HFFc6 (cell line): Measurements from ENCODE around the gene SLC17A8. TPM values are rescaled to one million over a fixed set of nuclear protein-coding genes. Genes with fewer than 3 reads are reported as not detected.
"Not testable (repeated sequence)": the region's sequence is repeated elsewhere in the genome, so short reads cannot be mapped to it uniquely, and the experiment has no call there.

Experiments
- DNase-seq: peaks from one replicate; pipeline ENCODE4 v3.0.0-alpha.2; 2018
- H3K27ac Mint-ChIP-seq: 2 replicates; pipeline ENCODE4 v1.8.0; 2020; ENCODE audit warnings: mild to moderate bottlenecking, mixed read lengths
- H3K27me3 Mint-ChIP-seq: 2 replicates; pipeline ENCODE4 v1.8.0; 2021; ENCODE audit warnings: mild to moderate bottlenecking, moderate library complexity, mixed read lengths; ENCODE audit not compliant: insufficient read depth
- H3K36me3 Mint-ChIP-seq: 2 replicates; pipeline ENCODE4 v1.8.0; 2021; ENCODE audit warnings: low read depth, mixed read lengths
- H3K4me1 Mint-ChIP-seq: 2 replicates; pipeline ENCODE4 v1.8.0; 2020; ENCODE audit warnings: low read depth, mixed read lengths
- H3K4me3 Mint-ChIP-seq: 2 replicates; pipeline ENCODE4 v1.8.0; 2020; ENCODE audit warnings: mild to moderate bottlenecking, moderate library complexity, mixed read lengths
- H3K9me3 Mint-ChIP-seq: 2 replicates; pipeline ENCODE4 v1.8.0; 2020; ENCODE audit warnings: mild to moderate bottlenecking, mixed read lengths
- total RNA-seq, 6 experiments: library from RNA; stranded (reverse); fragmentation: NEBNext Ultra II Directional; extraction: Animal tissue kit (Norgen Biotek cat#: 25700); gene quantifications; 2 replicates in 1 of 6; 3 replicates in 5 of 6; pipeline ENCODE4 v1.2.3, GENCODE V29; 2021
- TF ChIP-seq, protein P1 (sequence below): fragments of 200-600 bp; sonication (generic); IDR thresholded peaks from 2 replicates; pipeline ENCODE4 v1.5.0; 2021; ENCODE audit warnings: antibody characterized with exemption, mild to moderate bottlenecking

The SLC17A8 gene
- total RNA-seq, 6 experiments from 2014 or later: not detected

GRCh38 chr12:100427078-100427477, 70.2 kb downstream of the SLC17A8 start:
- H3K9me3 Mint-ChIP-seq: no peaks in the 10 kb centered on the region; the same call in 1 of the 2 replicates

GRCh38 chr12:100430251-100430650, 73.4 kb downstream of the SLC17A8 start:
- H3K4me3 Mint-ChIP-seq, DNase-seq, H3K36me3 Mint-ChIP-seq, H3K4me1 Mint-ChIP-seq, H3K27me3 Mint-ChIP-seq, H3K27ac Mint-ChIP-seq, H3K9me3 Mint-ChIP-seq: not testable (repeated sequence)

More at GRCh38 chr12:100427078-100427477, 70.2 kb downstream of the SLC17A8 start:
- Mint-ChIP-seq H3K27ac (no peak overlapping the region), H3K27me3 (peaks cover 2% of the 10 kb centered on the region), H3K4me1 (peaks cover 6% of the 10 kb centered on the region; the same call in 1 of the 2 replicates), H3K4me3 (no peak overlapping the region), H3K36me3 (no peaks in the 10 kb centered on the region)
- TF ChIP-seq, protein P1, sequence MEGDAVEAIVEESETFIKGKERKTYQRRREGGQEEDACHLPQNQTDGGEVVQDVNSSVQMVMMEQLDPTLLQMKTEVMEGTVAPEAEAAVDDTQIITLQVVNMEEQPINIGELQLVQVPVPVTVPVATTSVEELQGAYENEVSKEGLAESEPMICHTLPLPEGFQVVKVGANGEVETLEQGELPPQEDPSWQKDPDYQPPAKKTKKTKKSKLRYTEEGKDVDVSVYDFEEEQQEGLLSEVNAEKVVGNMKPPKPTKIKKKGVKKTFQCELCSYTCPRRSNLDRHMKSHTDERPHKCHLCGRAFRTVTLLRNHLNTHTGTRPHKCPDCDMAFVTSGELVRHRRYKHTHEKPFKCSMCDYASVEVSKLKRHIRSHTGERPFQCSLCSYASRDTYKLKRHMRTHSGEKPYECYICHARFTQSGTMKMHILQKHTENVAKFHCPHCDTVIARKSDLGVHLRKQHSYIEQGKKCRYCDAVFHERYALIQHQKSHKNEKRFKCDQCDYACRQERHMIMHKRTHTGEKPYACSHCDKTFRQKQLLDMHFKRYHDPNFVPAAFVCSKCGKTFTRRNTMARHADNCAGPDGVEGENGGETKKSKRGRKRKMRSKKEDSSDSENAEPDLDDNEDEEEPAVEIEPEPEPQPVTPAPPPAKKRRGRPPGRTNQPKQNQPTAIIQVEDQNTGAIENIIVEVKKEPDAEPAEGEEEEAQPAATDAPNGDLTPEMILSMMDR: no peak
- DNase-seq: peak; percentile 38

GRCh38 chr12:100433701-100434100, 76.8 kb downstream of the SLC17A8 start:
- H3K36me3 Mint-ChIP-seq: no peaks in the 10 kb centered on the region
- H3K9me3 Mint-ChIP-seq: peaks cover 10% of the 10 kb centered on the region
- no peak overlapping the region for H3K27ac Mint-ChIP-seq
- H3K4me1 Mint-ChIP-seq: no peaks in the 10 kb centered on the region
- peaks cover 2% of the 10 kb centered on the region; the same call in 1 of the 2 replicates for H3K27me3 Mint-ChIP-seq
- TF ChIP-seq, protein P1: no peak
- H3K4me3 Mint-ChIP-seq: no peak overlapping the region
- no peak for DNase-seq

DNA sequence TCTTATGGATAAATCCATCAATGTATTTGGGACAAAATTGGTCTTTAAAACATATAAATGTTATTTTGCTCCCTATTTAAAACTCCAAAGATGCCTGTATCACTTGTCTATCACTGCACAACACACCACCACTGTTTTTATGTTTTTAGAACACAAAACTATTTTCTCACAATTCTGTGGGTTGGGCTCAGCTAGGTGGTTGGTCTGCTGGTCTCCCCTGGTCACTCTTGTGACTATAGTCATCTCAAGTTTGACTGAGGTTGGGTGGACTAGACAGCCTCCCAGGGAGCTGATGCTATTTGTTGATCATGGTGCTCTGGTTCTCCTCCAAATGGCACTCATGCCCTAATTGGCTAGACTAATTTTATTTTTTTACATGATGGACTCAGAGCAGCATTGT, 77.3 kb downstream of the SLC17A8 start:
- no peak overlapping the region for H3K4me3 Mint-ChIP-seq
- no peak overlapping the region for H3K27ac Mint-ChIP-seq
- peaks cover 2% of the 10 kb centered on the region; the same call in 1 of the 2 replicates for H3K27me3 Mint-ChIP-seq
- H3K9me3 Mint-ChIP-seq: peaks cover 10% of the 10 kb centered on the region
- TF ChIP-seq, protein P1: no peak
- no peaks in the 10 kb centered on the region for H3K4me1 Mint-ChIP-seq
- DNase-seq: no peak
- H3K36me3 Mint-ChIP-seq: no peaks in the 10 kb centered on the region

- Mint-ChIP-seq H3K9me3 (peaks cover 10% of the 10 kb centered on the region), H3K36me3 (no peaks in the 10 kb centered on the region), H3K4me3 (no peak overlapping the region), H3K27ac (no peak overlapping the region), H3K4me1 (no peaks in the 10 kb centered on the region), H3K27me3 (no peaks in the 10 kb centered on the region)
- TF ChIP-seq, protein P1: no peak
- no peak for DNase-seq
Measured at GRCh38 chr12:100435957-100436356, 79.1 kb downstream of the SLC17A8 start.

DNA sequence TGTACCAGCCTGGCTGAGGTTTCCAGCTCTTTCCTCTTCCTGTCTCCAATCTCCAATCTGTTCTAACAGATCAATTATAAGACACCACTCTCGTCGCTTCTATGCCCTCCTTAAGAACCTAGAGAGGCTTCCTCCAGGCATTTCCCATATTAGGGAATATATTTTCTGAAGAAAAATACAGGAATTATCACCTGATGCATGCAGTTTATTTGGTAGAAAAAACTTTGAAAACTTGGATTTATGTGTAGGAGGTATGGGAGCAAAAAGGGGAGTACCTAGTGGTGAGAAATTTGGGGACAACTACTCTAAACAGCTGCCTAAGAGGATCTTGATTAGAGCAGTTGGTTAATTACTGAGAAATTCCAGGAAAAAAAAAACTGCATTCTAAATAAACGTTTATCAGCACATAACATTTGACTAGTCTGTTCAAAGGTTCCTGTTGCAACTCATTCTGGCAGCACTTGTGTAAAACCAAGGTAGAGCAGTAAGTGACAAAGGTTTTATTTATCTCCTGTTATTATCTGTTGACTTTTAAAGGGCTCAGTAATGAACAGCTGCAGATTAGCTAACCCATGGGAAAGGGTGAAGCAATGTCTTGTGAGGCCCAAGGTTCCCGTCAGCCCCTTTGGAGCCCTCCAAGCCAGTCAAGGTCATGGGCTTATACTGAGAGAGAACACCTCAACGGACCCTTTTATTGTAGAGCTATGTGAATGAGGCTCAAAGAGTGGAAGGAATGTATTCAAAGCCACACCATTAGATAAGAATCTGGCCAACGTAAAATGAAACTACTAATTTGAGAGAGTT, 80.4 kb downstream of the SLC17A8 start:
- Mint-ChIP-seq H3K4me1 (no peaks in the 10 kb centered on the region), H3K4me3 (no peak overlapping the region), H3K27ac (no peak overlapping the region), H3K27me3 (no peaks in the 10 kb centered on the region), H3K9me3 (peaks cover 14% of the 10 kb centered on the region), H3K36me3 (no peaks in the 10 kb centered on the region)
- TF ChIP-seq, protein P1: no peak
- no peak for DNase-seq
